Measurements from ENCODE around the gene RARS2. TPM values are rescaled to one million over a fixed set of nuclear protein-coding genes. Genes with fewer than 3 reads are reported as not detected.
"Not testable (repeated sequence)": the region's sequence is repeated elsewhere in the genome, so short reads cannot be mapped to it uniquely, and the experiment has no call there.

The RARS2 gene
- total RNA-seq, 1 donor from 2014 or later: 25.5 TPM

DNA sequence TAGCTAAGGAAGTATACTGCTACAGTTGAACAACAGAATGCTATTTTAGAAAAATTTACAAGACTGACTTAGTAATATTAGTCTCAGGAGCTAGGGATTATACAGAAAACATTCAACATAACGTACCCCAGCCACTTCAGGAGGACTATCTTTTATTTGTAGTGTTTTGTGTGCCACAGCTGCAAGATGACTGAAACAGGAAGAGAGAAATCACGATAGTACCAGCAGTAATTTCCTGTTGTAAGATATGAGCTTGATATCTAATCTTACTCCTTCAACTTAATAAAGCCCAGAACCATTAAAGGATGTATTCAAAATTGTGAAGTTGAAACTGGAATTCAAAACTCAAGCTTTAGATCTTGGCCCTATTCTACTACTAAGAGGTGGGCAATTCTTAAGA lies 75.0 kb downstream of the RARS2 start:
- intact Hi-C loops (cut with micrococcal nuclease): no loop called here

- intact Hi-C loops (cut with micrococcal nuclease): no loop called here
Measured at GRCh38 chr6:87504441-87504840, 85.3 kb downstream of the RARS2 start.

DNA sequence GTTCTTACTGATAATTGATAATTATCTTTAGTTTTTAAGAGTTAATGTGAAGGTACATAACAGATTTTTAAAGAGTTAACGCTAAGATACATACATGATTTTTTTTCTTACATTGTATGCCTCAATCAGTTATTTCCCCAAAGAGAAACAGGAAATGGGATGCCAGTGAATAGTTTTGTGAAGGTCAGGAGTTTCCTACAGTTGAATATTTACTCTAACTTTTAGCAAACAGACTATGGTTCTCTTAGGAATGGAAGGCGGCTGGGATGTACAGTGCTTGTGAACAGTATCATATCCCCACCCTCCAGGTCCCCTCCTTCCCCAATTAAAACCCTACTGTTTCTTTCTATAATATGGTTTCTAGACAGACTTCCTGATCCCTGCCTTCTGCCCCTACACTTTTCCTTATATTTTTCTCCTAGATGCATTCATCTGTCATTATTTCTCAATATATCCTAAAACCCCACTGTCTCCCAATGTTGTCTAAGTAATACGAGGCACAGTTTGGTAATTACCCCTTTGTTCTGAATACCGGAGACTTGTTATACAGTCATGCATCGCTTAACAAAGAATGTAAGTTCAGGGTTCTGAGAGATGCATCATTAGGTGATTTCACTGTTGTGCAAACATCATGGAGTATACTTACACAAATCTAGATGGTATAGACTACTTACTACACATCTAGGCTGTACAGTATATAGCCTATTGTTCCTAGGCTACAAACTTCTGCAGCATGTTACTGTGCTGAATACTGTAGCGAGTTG lies 87.8 kb downstream of the RARS2 start:
- intact Hi-C loops (cut with micrococcal nuclease): no loop called here

GRCh38 chr6:87498048-87498447 lies 91.7 kb downstream of the RARS2 start:
- intact Hi-C loops (cut with micrococcal nuclease): no loop called here

GRCh38 chr6:87494761-87495422 lies 94.9 kb downstream of the RARS2 start:
- intact Hi-C loops (cut with micrococcal nuclease): no loop called here

- intact Hi-C loops (cut with micrococcal nuclease): not testable (repeated sequence)
Measured at GRCh38 chr6:87489326-87489725, 100.5 kb downstream of the RARS2 start.

GRCh38 chr6:87487555-87487954 lies 102.2 kb downstream of the RARS2 start:
- intact Hi-C loops (cut with micrococcal nuclease): no loop called here

DNA sequence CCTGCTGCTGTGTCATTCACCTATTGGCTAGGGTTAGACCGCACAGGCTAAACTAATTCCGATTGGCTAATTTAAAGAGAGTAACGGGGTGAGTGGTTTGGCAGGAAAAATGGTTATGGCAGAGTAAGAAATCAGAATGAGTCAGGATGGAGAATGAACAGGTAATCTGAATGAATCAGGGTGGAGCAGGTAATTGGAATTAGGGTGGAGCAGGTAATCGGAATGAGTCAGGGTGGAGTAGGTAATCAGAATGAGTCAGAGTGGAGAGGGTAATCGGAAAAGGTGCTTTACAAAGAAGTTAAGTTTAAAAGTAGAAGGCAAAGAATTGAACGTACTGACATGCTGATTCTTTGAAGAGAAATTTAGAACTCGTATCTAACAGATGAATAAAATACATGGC lies 105.3 kb downstream of the RARS2 start:
- intact Hi-C loops (cut with micrococcal nuclease): no loop called here

GRCh38 chr6:87483929-87484328 lies 105.9 kb downstream of the RARS2 start:
- intact Hi-C loops (cut with micrococcal nuclease): no loop called here

DNA sequence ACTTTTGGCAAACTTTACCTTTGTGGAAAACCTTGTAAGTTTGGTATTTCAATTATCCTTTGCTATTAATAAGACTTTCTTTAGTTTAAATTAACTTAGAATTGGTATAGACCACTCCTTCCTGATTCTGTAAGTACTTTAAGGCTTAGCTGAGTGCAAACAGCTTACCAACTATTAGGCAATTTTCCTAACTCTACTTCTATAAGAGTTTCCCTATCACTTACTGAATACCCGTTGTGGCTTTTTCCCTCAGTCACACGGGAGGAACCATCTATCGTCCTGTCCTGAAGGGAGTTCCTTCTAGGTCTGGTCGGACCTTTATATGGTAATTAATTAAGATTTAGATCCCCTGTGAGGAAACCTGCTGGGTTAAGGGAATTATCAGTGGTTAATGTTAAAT lies 107.4 kb downstream of the RARS2 start:
- intact Hi-C loops (cut with micrococcal nuclease): no loop called here

DNA sequence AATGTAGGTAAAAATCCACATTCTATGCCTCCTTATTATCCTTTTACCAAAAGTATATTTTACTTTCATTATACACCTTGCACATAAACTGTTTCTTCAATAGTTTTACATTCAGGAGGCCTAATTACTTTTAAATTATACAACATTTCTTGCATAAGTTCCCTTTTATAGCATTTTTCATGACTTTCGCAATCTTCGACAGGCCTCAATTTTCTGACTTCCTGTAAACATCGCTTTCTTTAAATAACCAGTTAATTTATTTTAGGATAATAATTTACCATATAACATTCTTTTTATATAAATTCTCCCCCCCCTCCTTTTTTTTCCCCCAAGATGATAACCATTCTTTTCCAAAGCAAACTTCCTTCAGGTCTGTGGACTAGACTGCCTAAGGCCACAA lies 107.9 kb downstream of the RARS2 start:
- intact Hi-C loops (cut with micrococcal nuclease): no loop called here

DNA sequence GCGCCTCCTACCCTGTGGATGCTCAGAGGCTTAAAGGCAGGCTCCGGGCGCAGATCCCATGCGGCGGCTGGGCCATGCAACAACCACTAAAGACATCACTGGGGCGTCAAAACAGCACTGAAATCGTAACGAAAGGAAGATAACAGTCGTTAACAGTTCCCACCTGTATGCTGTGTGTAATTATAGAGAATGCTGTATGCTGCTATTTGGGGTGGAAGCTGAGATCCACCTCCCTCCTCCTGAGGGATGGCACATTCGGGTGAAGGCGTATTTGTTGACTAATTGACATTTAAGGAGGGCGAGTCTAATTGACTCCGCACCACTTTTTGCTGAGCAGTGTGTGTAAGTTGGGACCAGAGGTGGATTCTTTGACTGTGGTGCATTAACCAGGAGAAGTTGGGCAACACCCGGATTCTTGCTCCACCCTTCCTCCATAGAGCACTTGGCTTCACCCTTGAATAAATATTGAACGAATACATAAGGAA lies 116.3 kb downstream of the RARS2 start:
- intact Hi-C loops (cut with micrococcal nuclease): loop anchor here (1.0 to 5.0 kb wide), 9 partner anchors 37 to 1796 kb away; partner anchors contain the start of genes PNRC1 and RNGTT

- intact Hi-C loops (cut with micrococcal nuclease): loop anchor here (1.0 to 5.0 kb wide), 14 partner anchors 36 to 1795 kb away; partner anchors contain the start of genes AKIRIN2, ORC3, PNRC1 and RNGTT
Measured at GRCh38 chr6:87472525-87473418, 117.0 kb downstream of the RARS2 start, which contains the start of gene SLC35A1. TSS of gene SLC35A1 (plus strand) at chr6:87472974. CDS start at chr6:87473004, 30 bp downstream.

DNA sequence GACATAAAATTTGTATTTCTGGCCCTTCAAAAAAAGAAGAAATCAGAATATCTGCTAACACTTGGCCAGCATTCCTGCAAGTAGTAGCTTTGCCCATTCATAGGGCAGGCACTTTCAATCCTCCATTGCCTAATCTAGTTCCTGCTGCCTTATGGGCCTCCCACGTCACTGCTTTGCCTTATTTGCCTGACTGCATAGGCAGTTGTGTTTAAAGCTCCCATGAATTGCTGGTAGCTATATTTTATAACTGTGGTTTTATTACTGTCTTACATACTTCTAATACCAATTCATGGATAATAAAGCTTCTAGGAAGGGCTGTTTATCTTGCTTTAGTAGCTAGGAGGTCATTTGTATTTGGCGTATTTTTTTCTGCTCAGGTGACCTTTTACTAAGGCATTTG lies 124.7 kb downstream of the RARS2 start:
- intact Hi-C loops (cut with micrococcal nuclease): no loop called here

Other genes starting within 250 kb of the RARS2 start
- 3.2 and 4.0 TPM in 2 replicates for gene C6orf163, start 245.2 kb downstream of the RARS2 start, total RNA-seq
- not detected in 2 replicates for gene CFAP206, start 182.0 kb downstream of the RARS2 start, total RNA-seq
- gene SLC35A1, start 117.0 kb downstream of the RARS2 start, total RNA-seq: 12.2 and 13.6 TPM in 2 replicates
- 32.9 and 35.1 TPM in 2 replicates for gene ORC3, start 148 bp upstream of the RARS2 start, total RNA-seq
- gene AKIRIN2, start 112.2 kb upstream of the RARS2 start, total RNA-seq: 35.0 and 35.6 TPM in 2 replicates